H9 (cell line): ENCODE results near the gene NDUFAF2. TPM values are rescaled to one million over a fixed set of nuclear protein-coding genes. Genes with fewer than 3 reads are reported as not detected.

ENCODE experiments used
- DNase-seq: peaks from one replicate; pipeline ENCODE4 v3.0.0-alpha.2; 2017
- H2AFZ ChIP-seq: one replicate; pipeline ENCODE4 v1.6.1; 2013; ENCODE audit warnings: mild to moderate bottlenecking, low read length, control low read depth, moderate library complexity
- H2AK5ac ChIP-seq: 2 replicates; pipeline ENCODE4 v1.6.1; 2013; ENCODE audit warnings: low read length, control low read depth, mixed read lengths; ENCODE audit not compliant: insufficient read length
- H2BK120ac ChIP-seq: one replicate; pipeline ENCODE4 v1.6.1; 2013; ENCODE audit warnings: low read depth, mild to moderate bottlenecking, low read length, control low read depth, inconsistent platforms; ENCODE audit not compliant: poor library complexity, severe bottlenecking
- H2BK12ac ChIP-seq: 2 replicates; pipeline ENCODE4 v1.6.1; 2013; ENCODE audit warnings: low read length, control low read depth, mixed read lengths, low read depth; ENCODE audit not compliant: insufficient read length
- H2BK15ac ChIP-seq: 2 replicates; pipeline ENCODE4 v1.6.1; 2013; ENCODE audit warnings: low read depth, low read length, control low read depth
- H2BK20ac ChIP-seq: one replicate; pipeline ENCODE4 v1.6.1; 2013; ENCODE audit warnings: low read depth, mild to moderate bottlenecking, low read length, control low read depth, inconsistent platforms; ENCODE audit not compliant: poor library complexity, severe bottlenecking
- H2BK5ac ChIP-seq: 2 replicates; pipeline ENCODE4 v1.6.1; 2013; ENCODE audit warnings: low read length, control low read depth, mixed read lengths; ENCODE audit not compliant: insufficient read length
- H3K14ac ChIP-seq: 2 replicates; pipeline ENCODE4 v1.6.1; 2013; ENCODE audit warnings: low read length, control low read depth; ENCODE audit not compliant: insufficient read depth
- H3K18ac ChIP-seq: 2 replicates; pipeline ENCODE4 v1.6.1; 2013; ENCODE audit warnings: low read depth, mild to moderate bottlenecking, mixed read lengths, low read length, control low read depth; ENCODE audit not compliant: insufficient read length
- H3K23ac ChIP-seq: 2 replicates; pipeline ENCODE4 v1.6.1; 2013; ENCODE audit warnings: low read length, control low read depth, mixed read lengths, low read depth; ENCODE audit not compliant: insufficient read length
- H3K23me2 ChIP-seq: 2 replicates; pipeline ENCODE4 v1.6.1; 2013; ENCODE audit warnings: low read depth, mild to moderate bottlenecking, mixed read lengths, low read length, control low read depth; ENCODE audit not compliant: insufficient read length, poor library complexity, severe bottlenecking
- H3K27ac ChIP-seq: 2 replicates; pipeline ENCODE4 v1.5.1; 2013; ENCODE audit warnings: low read length, control low read depth, mixed read lengths, low read depth; ENCODE audit not compliant: insufficient read length
- H3K27me3 ChIP-seq: 2 replicates; pipeline ENCODE4 v1.6.1; 2013; ENCODE audit warnings: low read length, control low read depth, inconsistent platforms; ENCODE audit not compliant: insufficient read depth
- H3K4ac ChIP-seq: 2 replicates; pipeline ENCODE4 v1.6.1; 2013; ENCODE audit warnings: low read depth, mild to moderate bottlenecking, control low read depth, inconsistent platforms, low read length, moderate library complexity
- H3K4me1 ChIP-seq: 2 replicates; pipeline ENCODE4 v1.6.1; 2013; ENCODE audit warnings: low read length, control low read depth, inconsistent platforms; ENCODE audit not compliant: insufficient read depth
- H3K4me2 ChIP-seq: 2 replicates; pipeline ENCODE4 v1.6.1; 2013; ENCODE audit warnings: low read length, control low read depth, mixed read lengths; ENCODE audit not compliant: insufficient read length, insufficient read depth
- H3K56ac ChIP-seq: 2 replicates; pipeline ENCODE4 v1.6.1; 2013; ENCODE audit warnings: low read depth, mild to moderate bottlenecking, mixed read lengths, low read length, control low read depth; ENCODE audit not compliant: insufficient read length
- H3K79me1 ChIP-seq: 2 replicates; pipeline ENCODE4 v1.6.1; 2013; ENCODE audit warnings: low read depth, mild to moderate bottlenecking, moderate library complexity, low read length, control low read depth, inconsistent platforms; ENCODE audit not compliant: insufficient read depth, poor library complexity, severe bottlenecking
- H3K79me2 ChIP-seq: 2 replicates; pipeline ENCODE4 v1.6.1; 2013; ENCODE audit warnings: low read length, control low read depth, inconsistent platforms; ENCODE audit not compliant: insufficient read depth
- H3K9ac ChIP-seq: 2 replicates; pipeline ENCODE4 v1.6.1; 2013; ENCODE audit warnings: low read length, control low read depth, mixed read lengths; ENCODE audit not compliant: insufficient read length; ENCODE audit errors: extremely low read depth
- H3K9me3 ChIP-seq: one replicate; pipeline ENCODE4 v1.6.1; 2013; ENCODE audit warnings: low read depth, low read length, inconsistent platforms; ENCODE audit not compliant: control insufficient read depth
- H3T11ph ChIP-seq: one replicate; pipeline ENCODE4 v1.6.1; 2013; ENCODE audit warnings: mild to moderate bottlenecking, low read length, control low read depth, inconsistent platforms
- H4K20me1 ChIP-seq: one replicate; pipeline ENCODE4 v1.6.1; 2013; ENCODE audit not compliant: control insufficient read depth, insufficient read length, insufficient read depth
- H4K5ac ChIP-seq: 2 replicates; pipeline ENCODE4 v1.6.1; 2013; ENCODE audit warnings: low read depth, mild to moderate bottlenecking, mixed read lengths, low read length, control low read depth; ENCODE audit not compliant: insufficient read length
- H4K8ac ChIP-seq: replicated peaks from 2 replicates; pipeline ENCODE4 v1.6.1; 2013; ENCODE audit warnings: low read length, control low read depth, mixed read lengths, low read depth; ENCODE audit not compliant: insufficient read length
- H4K91ac ChIP-seq: 2 replicates; pipeline ENCODE4 v1.6.1; 2013; ENCODE audit warnings: low read depth, mild to moderate bottlenecking, moderate library complexity, mixed read lengths, low read length, control low read depth; ENCODE audit not compliant: insufficient read length
- H3K27ac Mint-ChIP-seq, 3 experiments: 2 replicates in 2 of 3; 3 replicates in 1 of 3; pipeline ENCODE4 v1.8.0; 2020 to 2021; ENCODE audit warnings: mixed read lengths in 3 of 3, mild to moderate bottlenecking in 1 of 3, moderate library complexity in 1 of 3
- H3K27me3 Mint-ChIP-seq: 2 replicates; pipeline ENCODE4 v1.8.0; 2021; ENCODE audit warnings: low read depth, mild to moderate bottlenecking, moderate library complexity, mixed read lengths
- H3K36me3 Mint-ChIP-seq, 3 experiments: 2 replicates in 2 of 3; 3 replicates in 1 of 3; pipeline ENCODE4 v1.8.0; 2020 to 2021; ENCODE audit warnings: low read depth in 3 of 3, mixed read lengths in 3 of 3; ENCODE audit not compliant: insufficient read depth in 1 of 3
- H3K4me1 Mint-ChIP-seq, 2 experiments: 2 replicates each; pipeline ENCODE4 v1.8.0; 2020; ENCODE audit warnings: mixed read lengths in 2 of 2
- H3K4me3 Mint-ChIP-seq, 2 experiments: 2 replicates in 1 of 2; 3 replicates in 1 of 2; pipeline ENCODE4 v1.8.0; 2020 to 2021; ENCODE audit warnings: mild to moderate bottlenecking in 2 of 2, mixed read lengths in 2 of 2, moderate library complexity in 1 of 2
- H3K9me3 Mint-ChIP-seq, 2 experiments: 2 replicates in 1 of 2; 3 replicates in 1 of 2; pipeline ENCODE4 v1.8.0; 2020; ENCODE audit warnings: mild to moderate bottlenecking in 2 of 2, mixed read lengths in 2 of 2, moderate library complexity in 1 of 2
- CTCF ChIP-seq: fragments of 200-600 bp; sonication (generic); conservative IDR thresholded peaks from 3 replicates; pipeline ENCODE4 v1.8.0; 2021; ENCODE audit warnings: antibody characterized with exemption, mild to moderate bottlenecking
- WGBS: extraction: QIAGEN DNeasy Blood & Tissue Kit; methylation state at CpG from one replicate; pipeline ENCODE4 v1.1.7; 2013; ENCODE audit warnings: missing lambda C conversion rate, low lambda C conversion rate, mixed read lengths; ENCODE audit not compliant: insufficient read length; ENCODE audit errors: extremely low coverage; 5-methylcytosine and 5-hydroxymethylcytosine counted together
- total RNA-seq: library from RNA; stranded (reverse); gene quantifications from 2 replicates; pipeline ENCODE4 v1.2.1, GENCODE V29; 2021

The NDUFAF2 gene
- total RNA-seq, 1 experiment from 2014 or later: 31.4 TPM

- H3K27me3 Mint-ChIP-seq: no peaks in the 10 kb centered on the region
- no peak overlapping the region for H4K5ac ChIP-seq
- H3K79me2 ChIP-seq: no peaks in the 10 kb centered on the region
- no peak overlapping the region for H3K4me2 ChIP-seq
- no peaks in the 10 kb centered on the region for H3K79me1 ChIP-seq
- H2BK120ac ChIP-seq: no peak overlapping the region
- H3K23me2 ChIP-seq: no peaks in the 10 kb centered on the region
- H3K9me3 Mint-ChIP-seq: no peaks in the 10 kb centered on the region; a peak in 1 of 5 replicates
- H3K27me3 ChIP-seq: no peaks in the 10 kb centered on the region
- H3K4ac ChIP-seq: no peak overlapping the region
- H3K36me3 Mint-ChIP-seq: peaks cover 21 to 42% (median 40%) of the 10 kb centered on the region in 3 experiments
- H2AK5ac ChIP-seq: no peak overlapping the region
- no peak for DNase-seq
- WGBS: no CpG with 5 or more reads among the region's 4 CpGs
- H3K14ac ChIP-seq: no peak overlapping the region
- no peak overlapping the region for H2AFZ ChIP-seq
- peaks cover 4% of the 10 kb centered on the region in 2 experiments for H3K4me1 Mint-ChIP-seq
- H3K23ac ChIP-seq: no peak overlapping the region
- H2BK5ac ChIP-seq: no peak overlapping the region
- H3K9me3 ChIP-seq: no peaks in the 10 kb centered on the region
- H3T11ph ChIP-seq: no peak overlapping the region
- no peak overlapping the region for H2BK12ac ChIP-seq
- no peak overlapping the region for H3K9ac ChIP-seq
- H4K20me1 ChIP-seq: no peaks in the 10 kb centered on the region
- H4K8ac ChIP-seq: no peak overlapping the region
- H3K56ac ChIP-seq: no peak overlapping the region
- TF ChIP-seq CTCF: no peak
- H3K27ac ChIP-seq: no peak overlapping the region
- H2BK15ac ChIP-seq: no peak overlapping the region
- H2BK20ac ChIP-seq: no peak overlapping the region
- no peak overlapping the region for H3K18ac ChIP-seq
- H4K91ac ChIP-seq: no peak overlapping the region
- no peak overlapping the region for H3K27ac Mint-ChIP-seq
- no peak overlapping the region for H3K4me3 Mint-ChIP-seq
- no peaks in the 10 kb centered on the region; the same call in 1 of the 2 replicates for H3K4me1 ChIP-seq
These were observed 48.0 kb upstream of the NDUFAF2 start for GRCh38 chr5:60896991-60897390.
